HG02678 (cell line): ENCODE results near the gene ECHS1.

ENCODE experiments used
- ATAC-seq: cut with Tn5 transposase; IDR thresholded peaks from one replicate; pipeline ENCODE4 v1.9.1; 2021; ENCODE audit warnings: mild to moderate bottlenecking, moderate library complexity; ENCODE audit not compliant: unreplicated experiment

Gene ECHS1

GRCh38 chr10:133344236-133344635 is 28.9 kb downstream of the ECHS1 start:
- ATAC-seq, result no peak

- ATAC-seq, result no peak
Observed at GRCh38 chr10:133343558-133343957, 29.6 kb downstream of the ECHS1 start.

- ATAC-seq, result no peak
Observed at GRCh38 chr10:133342942-133343341, 30.2 kb downstream of the ECHS1 start.

- ATAC-seq, result no peak
Observed at GRCh38 chr10:133341983-133342382, 31.2 kb downstream of the ECHS1 start.

- ATAC-seq, result no peak
Observed at GRCh38 chr10:133339708-133340380, 33.3 kb downstream of the ECHS1 start.

GRCh38 chr10:133338080-133339071 is 34.8 kb downstream of the ECHS1 start:
- ATAC-seq, result no peak

GRCh38 chr10:133337370-133337725 is 35.8 kb downstream of the ECHS1 start:
- ATAC-seq, result no peak

- no peak for ATAC-seq
Observed at GRCh38 chr10:133336577-133337369, 36.4 kb downstream of the ECHS1 start, which contains the start of gene CALY. CALY (minus strand) TSS chr10:133336896; CDS start chr10:133328989, 7,907 bp downstream.

- no peak for ATAC-seq
Observed at GRCh38 chr10:133336118-133336576, 37.0 kb downstream of the ECHS1 start.

GRCh38 chr10:133335246-133336117 is 37.7 kb downstream of the ECHS1 start:
- ATAC-seq, result no peak

GRCh38 chr10:133334503-133335245 is 38.5 kb downstream of the ECHS1 start:
- no peak for ATAC-seq

- no peak for ATAC-seq
Observed at GRCh38 chr10:133332936-133333699, 40.0 kb downstream of the ECHS1 start.

- peak; percentile 82 for ATAC-seq
Observed at GRCh38 chr10:133329491-133330202, 43.5 kb downstream of the ECHS1 start.

- no peak for ATAC-seq
Observed at GRCh38 chr10:133328358-133329343, 44.5 kb downstream of the ECHS1 start.

- no peak for ATAC-seq
Observed at GRCh38 chr10:133327651-133328357, 45.4 kb downstream of the ECHS1 start.
